Measurements from ENCODE around the gene NDUFV3. TPM values are rescaled to one million over a fixed set of nuclear protein-coding genes. Genes with fewer than 3 reads are reported as not detected.
A peak's percentile ranks its signal among the peaks of the same experiment; 100 is the strongest.

The NDUFV3 gene
- total and polyA plus RNA-seq, 9 donors = 24.9 to 51.4 (median 37.8) TPM

- no peaks in the 10 kb centered on the region for H3K36me3 ChIP-seq
- peak in 1 of 5 donors; percentile 22 for DNase-seq
- intact Hi-C loops (cut with DNase I) = no loop called here
Measured at GRCh38 chr21:42858957-42859890, 33.9 kb upstream of the NDUFV3 start.

GRCh38 chr21:42859891-42860230, 33.2 kb upstream of the NDUFV3 start:
- intact Hi-C loops (cut with DNase I) = loop anchor here in 1 of 4 donors (10.0 kb wide), 1 partner anchor 265 kb away; no protein-coding TSS in a partner anchor
- H3K4me3 ChIP-seq = no peak overlapping the region
- H3K36me3 ChIP-seq = no peaks in the 10 kb centered on the region
- no peaks in the 10 kb centered on the region for H3K27me3 ChIP-seq
- H3K27ac ChIP-seq = no peak overlapping the region
- H3K9me3 ChIP-seq = no peaks in the 10 kb centered on the region
- TF ChIP-seq POLR2A (IDR thresholded peaks at IDR 0.05) (no peak), CTCF (IDR thresholded peaks at IDR 0.05) (no peak), EP300 (IDR thresholded peaks at IDR 0.05) (no peak)
- WGBS, 3 donors = 89 to 95% (median 92%) methylated on average over 6 of the region's 6 CpGs
- peaks cover 6% of the 10 kb centered on the region for H3K4me1 ChIP-seq (ENCODE audit: insufficient read depth)
- DNase-seq = no peak

More at GRCh38 chr21:42858957-42859890, 33.9 kb upstream of the NDUFV3 start:
- no peaks in the 10 kb centered on the region for H3K27me3 ChIP-seq
- peak overlapping the region in 1 of 2 donors; percentile 43 for H3K27ac ChIP-seq
- H3K4me3 ChIP-seq = no peak overlapping the region
- TF ChIP-seq POLR2A (IDR thresholded peaks at IDR 0.05) (no peak), CTCF (IDR thresholded peaks at IDR 0.05) (no peak), EP300 (IDR thresholded peaks at IDR 0.05) (no peak)
- H3K4me1 ChIP-seq (ENCODE audit: insufficient read depth) = peaks cover 2% of the 10 kb centered on the region
- 88 to 93% (median 93%) methylated on average over 30 to 34 of the region's 34 CpGs for WGBS, 3 donors
- H3K9me3 ChIP-seq = no peaks in the 10 kb centered on the region

GRCh38 chr21:42860345-42860744, 32.8 kb upstream of the NDUFV3 start:
- WGBS, 3 donors = 91 to 96% (median 92%) methylated on average over 13 to 17 of the region's 17 CpGs
- Histone ChIP-seq H3K9me3 (no peaks in the 10 kb centered on the region), H3K27me3 (no peaks in the 10 kb centered on the region), H3K36me3 (no peaks in the 10 kb centered on the region), H3K27ac (no peak overlapping the region), H3K4me3 (no peak overlapping the region), H3K4me1 (ENCODE audit: insufficient read depth) (peaks cover 10% of the 10 kb centered on the region)
- TF ChIP-seq EP300 (IDR thresholded peaks at IDR 0.05) (no peak), CTCF (IDR thresholded peaks at IDR 0.05) (no peak), POLR2A (IDR thresholded peaks at IDR 0.05) (no peak)
- intact Hi-C loops (cut with DNase I) = loop anchor here in 1 of 4 donors (10.0 kb wide), 1 partner anchor 266 kb away; no protein-coding TSS in a partner anchor
- DNase-seq = peak in 1 of 5 donors; percentile 15

- H3K27me3 ChIP-seq = no peaks in the 10 kb centered on the region
- H3K9me3 ChIP-seq = no peaks in the 10 kb centered on the region
- H3K4me3 ChIP-seq = no peak overlapping the region
- TF ChIP-seq EP300 (IDR thresholded peaks at IDR 0.05) (no peak), CTCF (IDR thresholded peaks at IDR 0.05) (no peak), POLR2A (IDR thresholded peaks at IDR 0.05) (no peak)
- peaks cover 12% of the 10 kb centered on the region for H3K4me1 ChIP-seq (ENCODE audit: insufficient read depth)
- WGBS, 3 donors = 73 to 86% (median 80%) methylated on average over 10 of the region's 10 CpGs
- no peak overlapping the region for H3K27ac ChIP-seq
- intact Hi-C loops (cut with DNase I) = loop anchor here in 1 of 4 donors (10.0 kb wide), 1 partner anchor 267 kb away; no protein-coding TSS in a partner anchor
- no peaks in the 10 kb centered on the region for H3K36me3 ChIP-seq
- no peak for DNase-seq
Measured at GRCh38 chr21:42861311-42861847, 31.7 kb upstream of the NDUFV3 start.

All from ovary (tissue), 9 donors.